ENCODE measurements around the gene MUC5AC.
"Not testable (repeated sequence)": the region's sequence is repeated elsewhere in the genome, so short reads cannot be mapped to it uniquely, and the experiment has no call there.

Gene MUC5AC

GRCh38 chr11:1152316-1153104, 5.2 kb upstream of the MUC5AC start:
- Histone ChIP-seq H3K27me3 (ENCODE audit: control insufficient read depth in 1 of 2, insufficient read depth in 2 of 2, low read length in 2 of 2) (no peaks in the 10 kb centered on the region), H3K9me3 (ENCODE audit: low read length) (no peaks in the 10 kb centered on the region), H3K9ac (ENCODE audit: low read length) (no peak overlapping the region), H3K36me3 (ENCODE audit: insufficient read depth, low read length) (no peaks in the 10 kb centered on the region), H3K4me3 (ENCODE audit: low read depth in 1 of 2, low read length in 2 of 2) (no peak overlapping the region), H3K27ac (ENCODE audit: low read depth, low read length) (no peak overlapping the region), H3K4me1 (ENCODE audit: insufficient read depth, low read length) (no peaks in the 10 kb centered on the region)

- Histone ChIP-seq H3K27ac (ENCODE audit: low read depth, low read length) (no peak overlapping the region), H3K27me3 (ENCODE audit: control insufficient read depth in 1 of 2, insufficient read depth in 2 of 2, low read length in 2 of 2) (no peaks in the 10 kb centered on the region), H3K4me1 (ENCODE audit: insufficient read depth, low read length) (no peaks in the 10 kb centered on the region), H3K4me3 (ENCODE audit: low read depth in 1 of 2, low read length in 2 of 2) (no peak overlapping the region), H3K9me3 (ENCODE audit: low read length) (no peaks in the 10 kb centered on the region), H3K36me3 (ENCODE audit: insufficient read depth, low read length) (no peaks in the 10 kb centered on the region), H3K9ac (ENCODE audit: low read length) (no peak overlapping the region)
Measured at GRCh38 chr11:1153105-1153950, 4.4 kb upstream of the MUC5AC start.

- no peak overlapping the region for H3K9ac ChIP-seq (ENCODE audit: low read length)
- no peak overlapping the region for H3K27ac ChIP-seq (ENCODE audit: low read depth, low read length)
- no peaks in the 10 kb centered on the region for H3K27me3 ChIP-seq (ENCODE audit: control insufficient read depth in 1 of 2, insufficient read depth in 2 of 2, low read length in 2 of 2)
Measured at GRCh38 chr11:1153951-1154493, 3.7 kb upstream of the MUC5AC start.

GRCh38 chr11:1154656-1155055, 3.1 kb upstream of the MUC5AC start:
- H3K4me3 ChIP-seq (ENCODE audit: low read depth in 1 of 2, low read length in 2 of 2); H3K4me1 ChIP-seq (ENCODE audit: insufficient read depth, low read length); H3K9ac ChIP-seq (ENCODE audit: low read length): not testable (repeated sequence)

More at GRCh38 chr11:1153951-1154493, 3.7 kb upstream of the MUC5AC start:
- Histone ChIP-seq H3K4me3 (ENCODE audit: low read depth in 1 of 2, low read length in 2 of 2) (no peak overlapping the region), H3K9me3 (ENCODE audit: low read length) (no peaks in the 10 kb centered on the region), H3K4me1 (ENCODE audit: insufficient read depth, low read length) (no peaks in the 10 kb centered on the region), H3K36me3 (ENCODE audit: insufficient read depth, low read length) (no peaks in the 10 kb centered on the region)

GRCh38 chr11:1155274-1155693, 2.5 kb upstream of the MUC5AC start:
- Histone ChIP-seq H3K4me1 (ENCODE audit: insufficient read depth, low read length) (no peaks in the 10 kb centered on the region), H3K36me3 (ENCODE audit: insufficient read depth, low read length) (no peaks in the 10 kb centered on the region), H3K9me3 (ENCODE audit: low read length) (no peaks in the 10 kb centered on the region), H3K27me3 (ENCODE audit: control insufficient read depth in 1 of 2, insufficient read depth in 2 of 2, low read length in 2 of 2) (no peaks in the 10 kb centered on the region), H3K4me3 (ENCODE audit: low read depth in 1 of 2, low read length in 2 of 2) (no peak overlapping the region), H3K27ac (ENCODE audit: low read depth, low read length) (no peak overlapping the region), H3K9ac (ENCODE audit: low read length) (no peak overlapping the region)

More at GRCh38 chr11:1154656-1155055, 3.1 kb upstream of the MUC5AC start:
- H3K36me3 ChIP-seq (ENCODE audit: insufficient read depth, low read length); H3K9me3 ChIP-seq (ENCODE audit: low read length); H3K27me3 ChIP-seq (ENCODE audit: control insufficient read depth in 1 of 2, insufficient read depth in 2 of 2, low read length in 2 of 2); H3K27ac ChIP-seq (ENCODE audit: low read depth, low read length): not testable (repeated sequence)

GRCh38 chr11:1156506-1157340, 1.0 kb upstream of the MUC5AC start:
- H3K9me3 ChIP-seq (ENCODE audit: low read length), result no peaks in the 10 kb centered on the region
- H3K27me3 ChIP-seq (ENCODE audit: control insufficient read depth in 1 of 2, insufficient read depth in 2 of 2, low read length in 2 of 2), result no peaks in the 10 kb centered on the region
- H3K4me3 ChIP-seq (ENCODE audit: low read depth in 1 of 2, low read length in 2 of 2), result no peak overlapping the region
- no peak overlapping the region for H3K9ac ChIP-seq (ENCODE audit: low read length)
- no peak overlapping the region for H3K27ac ChIP-seq (ENCODE audit: low read depth, low read length)
- H3K4me1 ChIP-seq (ENCODE audit: insufficient read depth, low read length), result no peaks in the 10 kb centered on the region
- H3K36me3 ChIP-seq (ENCODE audit: insufficient read depth, low read length), result no peaks in the 10 kb centered on the region

GRCh38 chr11:1157341-1157644, 460 bp upstream of the MUC5AC start:
- Histone ChIP-seq H3K9me3 (ENCODE audit: low read length) (no peaks in the 10 kb centered on the region), H3K27me3 (ENCODE audit: control insufficient read depth in 1 of 2, insufficient read depth in 2 of 2, low read length in 2 of 2) (no peaks in the 10 kb centered on the region), H3K36me3 (ENCODE audit: insufficient read depth, low read length) (no peaks in the 10 kb centered on the region), H3K9ac (ENCODE audit: low read length) (no peak overlapping the region), H3K4me1 (ENCODE audit: insufficient read depth, low read length) (no peaks in the 10 kb centered on the region), H3K4me3 (ENCODE audit: low read depth in 1 of 2, low read length in 2 of 2) (no peak overlapping the region), H3K27ac (ENCODE audit: low read depth, low read length) (no peak overlapping the region)

- no peaks in the 10 kb centered on the region for H3K4me1 ChIP-seq (ENCODE audit: insufficient read depth, low read length)
- H3K36me3 ChIP-seq (ENCODE audit: insufficient read depth, low read length), result no peaks in the 10 kb centered on the region
- no peaks in the 10 kb centered on the region for H3K9me3 ChIP-seq (ENCODE audit: low read length)
- H3K27me3 ChIP-seq (ENCODE audit: control insufficient read depth in 1 of 2, insufficient read depth in 2 of 2, low read length in 2 of 2), result no peaks in the 10 kb centered on the region
- H3K27ac ChIP-seq (ENCODE audit: low read depth, low read length), result no peak overlapping the region
- H3K4me3 ChIP-seq (ENCODE audit: low read depth in 1 of 2, low read length in 2 of 2), result no peak overlapping the region
- H3K9ac ChIP-seq (ENCODE audit: low read length), result no peak overlapping the region
Measured at GRCh38 chr11:1158681-1159487, 1.1 kb downstream of the MUC5AC start.

GRCh38 chr11:1159488-1160220, 1.9 kb downstream of the MUC5AC start:
- H3K36me3 ChIP-seq (ENCODE audit: insufficient read depth, low read length); H3K4me1 ChIP-seq (ENCODE audit: insufficient read depth, low read length); H3K27me3 ChIP-seq (ENCODE audit: control insufficient read depth in 1 of 2, insufficient read depth in 2 of 2, low read length in 2 of 2); H3K9me3 ChIP-seq (ENCODE audit: low read length); H3K9ac ChIP-seq (ENCODE audit: low read length); H3K4me3 ChIP-seq (ENCODE audit: low read depth in 1 of 2, low read length in 2 of 2); H3K27ac ChIP-seq (ENCODE audit: low read depth, low read length): not testable (repeated sequence)
